ENCODE results near the gene TNFRSF12A. TPM values are rescaled to one million over a fixed set of nuclear protein-coding genes. Genes with fewer than 3 reads are reported as not detected.

Gene TNFRSF12A
- total RNA-seq, 1 experiment from 2014 or later = 62.5 TPM

DNA sequence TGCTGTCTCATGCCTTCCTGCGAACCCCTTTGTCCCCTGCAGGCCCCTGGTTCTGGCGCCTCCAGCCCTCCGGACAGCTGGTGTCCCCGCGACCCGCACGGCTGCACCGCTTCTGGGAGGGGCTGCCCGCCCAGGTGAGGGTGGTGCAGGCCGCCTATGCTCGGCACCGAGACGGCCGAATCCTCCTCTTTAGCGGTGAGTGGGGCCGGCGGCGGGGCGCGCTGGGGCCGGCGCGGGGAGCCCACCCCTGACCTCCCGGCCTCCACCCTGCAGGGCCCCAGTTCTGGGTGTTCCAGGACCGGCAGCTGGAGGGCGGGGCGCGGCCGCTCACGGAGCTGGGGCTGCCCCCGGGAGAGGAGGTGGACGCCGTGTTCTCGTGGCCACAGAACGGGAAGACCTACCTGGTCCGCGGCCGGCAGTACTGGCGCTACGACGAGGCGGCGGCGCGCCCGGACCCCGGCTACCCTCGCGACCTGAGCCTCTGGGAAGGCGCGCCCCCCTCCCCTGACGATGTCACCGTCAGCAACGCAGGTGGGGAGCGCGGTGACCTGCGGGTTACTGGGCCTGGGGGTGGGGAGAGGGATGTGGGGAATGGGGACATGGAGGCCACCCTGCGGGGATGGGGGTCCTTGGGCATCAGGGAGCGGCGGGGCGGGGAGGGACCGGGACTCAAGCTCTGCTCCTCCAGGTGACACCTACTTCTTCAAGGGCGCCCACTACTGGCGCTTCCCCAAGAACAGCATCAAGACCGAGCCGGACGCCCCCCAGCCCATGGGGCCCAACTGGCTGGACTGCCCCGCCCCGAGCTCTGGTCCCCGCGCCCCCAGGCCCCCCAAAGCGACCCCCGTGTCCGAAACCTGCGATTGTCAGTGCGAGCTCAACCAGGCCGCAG, 38.2 kb downstream of the TNFRSF12A start:
- BruUV-seq (replicated peaks) = no TSS peak
- intact Hi-C loops (cut with micrococcal nuclease; ENCODE audit: unreplicated experiment) = loop anchor here (1.0 to 2.0 kb wide), 3 partner anchors 48 to 71 kb away; no protein-coding TSS in a partner anchor
- Mint-ChIP-seq H3K4me3 (ENCODE audit: unreplicated experiment) (peak overlapping the region; percentile 81), H3K9me3 (ENCODE audit: unreplicated experiment) (no peaks in the 10 kb centered on the region), H3K4me1 (ENCODE audit: low read depth, unreplicated experiment) (no peaks in the 10 kb centered on the region), H3K36me3 (ENCODE audit: insufficient read depth, unreplicated experiment) (no peaks in the 10 kb centered on the region), H3K27me3 (ENCODE audit: insufficient read depth, unreplicated experiment) (no peaks in the 10 kb centered on the region), H3K27ac (ENCODE audit: unreplicated experiment) (no peak overlapping the region)
- CTCF ChIA-PET = interaction anchor here (0.6 to 2.7 kb wide), 17 partner anchors 11 to 101 kb away, joined by 3 to 44 read pairs (median 6); partner anchors contain the start of genes MMP25, TNFRSF12A, ZNF205 and ZNF213
- Histone ChIP-seq H3K4me3 (ENCODE audit: low read depth, low read length) (peak overlapping the region; percentile 91), H3K27me3 (replicated peaks; ENCODE audit: control insufficient read depth, insufficient read depth, low read length) (no peaks in the 10 kb centered on the region), H3K4me1 (peaks cover 13% of the 10 kb centered on the region), H3K9me3 (no peaks in the 10 kb centered on the region), H3K36me3 (ENCODE audit: control insufficient read depth, insufficient read depth, low read length) (no peaks in the 10 kb centered on the region)
- POLR2A ChIA-PET = interaction anchor here (0.5 to 0.9 kb wide), 3 partner anchors 37 to 71 kb away, joined by 3 to 6 read pairs (median 3); no protein-coding TSS in a partner anchor
- TF ChIP-seq, protein P1, sequence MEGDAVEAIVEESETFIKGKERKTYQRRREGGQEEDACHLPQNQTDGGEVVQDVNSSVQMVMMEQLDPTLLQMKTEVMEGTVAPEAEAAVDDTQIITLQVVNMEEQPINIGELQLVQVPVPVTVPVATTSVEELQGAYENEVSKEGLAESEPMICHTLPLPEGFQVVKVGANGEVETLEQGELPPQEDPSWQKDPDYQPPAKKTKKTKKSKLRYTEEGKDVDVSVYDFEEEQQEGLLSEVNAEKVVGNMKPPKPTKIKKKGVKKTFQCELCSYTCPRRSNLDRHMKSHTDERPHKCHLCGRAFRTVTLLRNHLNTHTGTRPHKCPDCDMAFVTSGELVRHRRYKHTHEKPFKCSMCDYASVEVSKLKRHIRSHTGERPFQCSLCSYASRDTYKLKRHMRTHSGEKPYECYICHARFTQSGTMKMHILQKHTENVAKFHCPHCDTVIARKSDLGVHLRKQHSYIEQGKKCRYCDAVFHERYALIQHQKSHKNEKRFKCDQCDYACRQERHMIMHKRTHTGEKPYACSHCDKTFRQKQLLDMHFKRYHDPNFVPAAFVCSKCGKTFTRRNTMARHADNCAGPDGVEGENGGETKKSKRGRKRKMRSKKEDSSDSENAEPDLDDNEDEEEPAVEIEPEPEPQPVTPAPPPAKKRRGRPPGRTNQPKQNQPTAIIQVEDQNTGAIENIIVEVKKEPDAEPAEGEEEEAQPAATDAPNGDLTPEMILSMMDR (IDR thresholded peaks at IDR 0.05; ENCODE audit: insufficient read depth in 1 of 2, low read depth in 1 of 2, low read length in 1 of 2, severe bottlenecking in 1 of 2, unreplicated experiment in 1 of 2) = no peak
- DNase-seq = peak in 1 of 2 experiments; percentile 33

- H3K9me3 ChIP-seq = no peaks in the 10 kb centered on the region
- H3K4me1 Mint-ChIP-seq (ENCODE audit: low read depth, unreplicated experiment) = no peaks in the 10 kb centered on the region
- H3K27me3 ChIP-seq (replicated peaks; ENCODE audit: control insufficient read depth, insufficient read depth, low read length) = no peaks in the 10 kb centered on the region
- BruUV-seq (replicated peaks) = no TSS peak
- H3K9me3 Mint-ChIP-seq (ENCODE audit: unreplicated experiment) = no peaks in the 10 kb centered on the region
- peak overlapping the region; percentile 81 for H3K4me3 Mint-ChIP-seq (ENCODE audit: unreplicated experiment)
- intact Hi-C loops (cut with micrococcal nuclease; ENCODE audit: unreplicated experiment) = loop anchor here (1.0 to 2.0 kb wide), 3 partner anchors 48 to 70 kb away; no protein-coding TSS in a partner anchor
- no peaks in the 10 kb centered on the region for H3K36me3 ChIP-seq (ENCODE audit: control insufficient read depth, insufficient read depth, low read length)
- H3K27me3 Mint-ChIP-seq (ENCODE audit: insufficient read depth, unreplicated experiment) = no peaks in the 10 kb centered on the region
- H3K4me1 ChIP-seq = peaks cover 15% of the 10 kb centered on the region
- ChIA-PET CTCF (interaction anchor here (0.6 to 2.7 kb wide), 21 partner anchors 12 to 100 kb away, joined by 3 to 44 read pairs (median 5); partner anchors contain the start of genes MMP25, TNFRSF12A, ZNF205 and ZNF213), POLR2A (interaction anchor here (0.6 to 1.1 kb wide), 4 partner anchors 36 to 76 kb away, joined by 3 to 11 read pairs (median 6); partner anchors contain the start of gene ZNF213)
- peak; percentile 94 to 95 for DNase-seq
- H3K36me3 Mint-ChIP-seq (ENCODE audit: insufficient read depth, unreplicated experiment) = no peaks in the 10 kb centered on the region
- TF ChIP-seq, protein P1 (IDR thresholded peaks at IDR 0.05; ENCODE audit: insufficient read depth in 1 of 2, low read depth in 1 of 2, low read length in 1 of 2, severe bottlenecking in 1 of 2, unreplicated experiment in 1 of 2) = peak; percentile 70 to 93
- H3K27ac Mint-ChIP-seq (ENCODE audit: unreplicated experiment) = peak overlapping the region; percentile 90
- H3K4me3 ChIP-seq (ENCODE audit: low read depth, low read length) = peak overlapping the region; percentile 91
Observed at GRCh38 chr16:3059041-3059722, 39.0 kb downstream of the TNFRSF12A start.

All from Caco-2 (cell line).